ENCODE results near the gene LRPAP1. TPM values are rescaled to one million over a fixed set of nuclear protein-coding genes. Genes with fewer than 3 reads are reported as not detected.
"Not testable (repeated sequence)": the region's sequence is repeated elsewhere in the genome, so short reads cannot be mapped to it uniquely, and the experiment has no call there.

The LRPAP1 gene
- total RNA-seq, 1 experiment from 2014 or later, result 90.8 TPM

GRCh38 chr4:3578052-3578451 is 45.8 kb upstream of the LRPAP1 start:
- H3K27me3 Mint-ChIP-seq (ENCODE audit: low read depth); H3K4me1 Mint-ChIP-seq; ATAC-seq; H3K4me3 Mint-ChIP-seq; CTCF ChIA-PET; H3K36me3 Mint-ChIP-seq; H3K27ac Mint-ChIP-seq; DNase-seq (ENCODE audit: low spot score); H3K9me3 Mint-ChIP-seq; POLR2A ChIA-PET: not testable (repeated sequence)

DNA sequence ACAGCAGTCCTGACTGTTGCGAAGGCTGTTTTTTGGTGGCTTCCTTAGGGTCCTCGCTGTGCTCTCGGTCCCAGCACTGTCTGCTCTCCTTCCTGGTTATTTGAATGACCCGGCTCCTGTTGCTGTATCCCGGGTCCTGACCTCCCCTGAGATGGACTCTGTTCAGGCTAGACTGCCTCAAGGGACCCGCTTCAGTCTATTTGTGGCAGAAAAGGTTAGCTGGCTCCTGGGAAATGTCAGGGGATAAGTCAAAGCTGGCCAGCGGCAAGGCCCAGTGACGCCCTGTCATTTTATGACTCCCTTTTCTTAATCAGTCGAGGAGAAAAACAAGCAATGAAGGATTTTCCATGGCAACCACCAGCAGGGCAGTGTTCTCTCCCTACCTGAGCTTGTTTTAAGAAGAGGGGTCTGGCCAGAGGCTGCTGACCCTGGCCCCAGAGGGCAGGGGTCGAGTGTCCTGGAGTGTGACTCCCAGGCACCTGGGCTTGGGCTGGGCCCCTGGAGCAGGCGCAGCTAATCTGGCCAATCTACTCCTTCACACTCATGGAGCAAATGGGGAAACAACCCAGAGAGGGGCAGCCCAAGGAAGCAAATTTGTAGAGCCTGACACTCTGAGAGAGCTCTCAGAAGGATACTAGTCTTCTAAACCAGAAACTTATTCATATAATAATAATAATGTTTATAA is 45.1 kb upstream of the LRPAP1 start:
- POLR2A ChIA-PET; H3K36me3 Mint-ChIP-seq; CTCF ChIA-PET; H3K4me1 Mint-ChIP-seq; ATAC-seq; DNase-seq (ENCODE audit: low spot score); H3K27me3 Mint-ChIP-seq (ENCODE audit: low read depth); H3K9me3 Mint-ChIP-seq; H3K4me3 Mint-ChIP-seq; H3K27ac Mint-ChIP-seq: not testable (repeated sequence)

DNA sequence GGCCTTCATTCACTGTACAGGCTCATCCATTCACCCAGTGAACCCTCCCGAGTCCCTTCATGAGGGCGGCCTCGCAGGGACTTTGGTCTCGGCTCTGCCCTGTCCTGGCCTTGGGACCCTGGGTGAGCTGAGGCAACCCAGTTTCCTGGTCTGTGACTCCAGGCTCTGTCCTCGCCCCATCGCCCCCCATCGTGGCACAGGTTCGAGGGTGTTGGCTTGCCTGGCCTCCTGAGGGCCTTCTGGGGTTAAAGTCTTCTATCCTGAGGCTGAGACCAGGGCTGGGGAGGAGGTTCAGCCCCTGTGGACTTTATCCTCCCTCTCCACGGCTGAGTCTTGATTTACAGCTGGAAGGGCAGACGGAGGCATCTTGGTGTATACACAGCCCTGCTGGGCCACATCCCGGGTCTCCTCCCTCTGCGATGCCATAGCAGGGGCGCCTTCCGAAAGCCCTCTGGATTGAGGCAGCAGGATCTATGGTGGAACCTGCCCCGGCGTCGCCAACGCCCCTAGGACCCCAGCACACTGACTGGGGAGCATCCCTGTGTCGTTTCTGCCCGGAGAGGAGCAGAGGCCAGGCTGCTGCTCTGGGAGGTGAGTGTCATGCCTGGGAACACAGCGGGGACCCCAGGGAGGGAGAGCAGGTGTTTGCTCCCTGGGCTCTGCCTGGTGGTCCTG is 44.4 kb upstream of the LRPAP1 start:
- H3K27me3 Mint-ChIP-seq (ENCODE audit: low read depth); ATAC-seq; CTCF ChIA-PET: not testable (repeated sequence)

GRCh38 chr4:3575426-3576369 is 43.5 kb upstream of the LRPAP1 start:
- ATAC-seq, H3K36me3 Mint-ChIP-seq, CTCF ChIA-PET: not testable (repeated sequence)

More for the DNA sequence above, 44.4 kb upstream of the LRPAP1 start:
- H3K4me1 Mint-ChIP-seq; H3K4me3 Mint-ChIP-seq; POLR2A ChIA-PET; H3K36me3 Mint-ChIP-seq; H3K27ac Mint-ChIP-seq; H3K9me3 Mint-ChIP-seq; DNase-seq (ENCODE audit: low spot score): not testable (repeated sequence)

DNA sequence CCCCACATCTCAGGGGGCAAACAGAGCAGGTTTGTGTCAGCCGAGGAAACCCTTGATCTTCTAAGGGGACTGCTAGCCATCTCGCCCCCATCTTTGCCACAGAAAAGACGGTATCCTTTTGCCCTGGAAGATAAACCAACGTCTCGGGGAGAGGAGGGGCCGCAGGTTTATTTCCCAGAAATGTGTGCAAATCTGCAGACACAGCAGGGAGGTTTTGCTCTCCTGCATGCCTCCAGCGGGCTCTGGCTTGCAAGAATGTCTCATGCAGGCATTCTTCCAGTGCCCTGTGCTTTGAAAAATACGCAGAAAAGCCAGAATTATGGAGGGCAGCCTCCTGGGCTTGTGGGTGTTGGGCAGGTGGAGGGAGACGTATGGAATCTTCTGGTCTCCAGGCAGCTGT is 42.6 kb upstream of the LRPAP1 start:
- H3K9me3 Mint-ChIP-seq; POLR2A ChIA-PET; H3K36me3 Mint-ChIP-seq; H3K4me3 Mint-ChIP-seq; ATAC-seq; DNase-seq (ENCODE audit: low spot score); H3K4me1 Mint-ChIP-seq; CTCF ChIA-PET; H3K27ac Mint-ChIP-seq; H3K27me3 Mint-ChIP-seq (ENCODE audit: low read depth): not testable (repeated sequence)

More at GRCh38 chr4:3575426-3576369, 43.5 kb upstream of the LRPAP1 start:
- H3K27me3 Mint-ChIP-seq (ENCODE audit: low read depth); H3K4me3 Mint-ChIP-seq; DNase-seq (ENCODE audit: low spot score); H3K4me1 Mint-ChIP-seq; H3K9me3 Mint-ChIP-seq; H3K27ac Mint-ChIP-seq; POLR2A ChIA-PET: not testable (repeated sequence)

GRCh38 chr4:3574346-3574745 is 42.1 kb upstream of the LRPAP1 start:
- DNase-seq (ENCODE audit: low spot score); H3K27ac Mint-ChIP-seq; H3K36me3 Mint-ChIP-seq; H3K4me3 Mint-ChIP-seq; POLR2A ChIA-PET; ATAC-seq; H3K9me3 Mint-ChIP-seq; CTCF ChIA-PET; H3K27me3 Mint-ChIP-seq (ENCODE audit: low read depth); H3K4me1 Mint-ChIP-seq: not testable (repeated sequence)

DNA sequence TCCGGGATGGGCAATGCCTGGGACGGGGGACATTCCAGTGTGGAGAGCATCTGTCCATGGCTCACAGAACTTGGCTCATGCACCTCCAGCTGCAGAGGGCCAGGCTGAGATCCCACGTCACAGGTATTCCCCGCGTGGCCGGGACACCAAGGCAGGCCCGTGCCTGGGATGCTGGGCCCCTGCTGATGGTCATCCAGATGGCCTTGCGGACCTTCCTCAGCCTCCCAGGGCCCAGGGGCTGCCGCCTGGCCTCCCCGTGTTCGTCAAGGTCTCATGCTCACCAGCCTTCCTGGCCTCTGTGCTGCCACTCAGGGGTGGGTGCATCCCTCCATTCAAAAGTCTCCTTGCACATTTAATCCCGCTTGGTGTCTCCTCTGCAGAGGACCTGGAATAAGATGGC is 40.9 kb upstream of the LRPAP1 start:
- Mint-ChIP-seq H3K9me3 (no peaks in the 10 kb centered on the region), H3K27ac (no peak overlapping the region), H3K4me3 (no peak overlapping the region), H3K27me3 (ENCODE audit: low read depth) (no peaks in the 10 kb centered on the region; the same call in 1 of the 2 replicates), H3K36me3 (no peaks in the 10 kb centered on the region), H3K4me1 (no peaks in the 10 kb centered on the region; the same call in 1 of the 2 replicates)
- DNase-seq (ENCODE audit: low spot score) (no peak), ATAC-seq (no peak)
- POLR2A ChIA-PET, result no interaction called here
- CTCF ChIA-PET, result interaction anchor here (0.6 to 1.1 kb wide), 4 partner anchors 10 to 175 kb away, joined by 3 to 5 read pairs (median 3); no protein-coding TSS in a partner anchor
- TF ChIP-seq, protein P1, sequence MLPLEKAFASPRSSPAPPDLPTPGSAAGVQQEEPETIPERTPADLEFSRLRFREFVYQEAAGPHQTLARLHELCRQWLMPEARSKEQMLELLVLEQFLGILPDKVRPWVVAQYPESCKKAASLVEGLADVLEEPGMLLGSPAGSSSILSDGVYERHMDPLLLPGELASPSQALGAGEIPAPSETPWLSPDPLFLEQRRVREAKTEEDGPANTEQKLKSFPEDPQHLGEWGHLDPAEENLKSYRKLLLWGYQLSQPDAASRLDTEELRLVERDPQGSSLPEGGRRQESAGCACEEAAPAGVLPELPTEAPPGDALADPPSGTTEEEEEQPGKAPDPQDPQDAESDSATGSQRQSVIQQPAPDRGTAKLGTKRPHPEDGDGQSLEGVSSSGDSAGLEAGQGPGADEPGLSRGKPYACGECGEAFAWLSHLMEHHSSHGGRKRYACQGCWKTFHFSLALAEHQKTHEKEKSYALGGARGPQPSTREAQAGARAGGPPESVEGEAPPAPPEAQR (CRISPR knock-in tag; IDR thresholded peaks at IDR 0.05), result no peak
- TF ChIP-seq ZNF671 (CRISPR knock-in tag; IDR thresholded peaks at IDR 0.05) (no peak), EMX1 (CRISPR knock-in tag; IDR thresholded peaks at IDR 0.05) (no peak), GABPB1 (CRISPR knock-in tag; IDR thresholded peaks at IDR 0.05) (no peak), GRHL2 (CRISPR knock-in tag; IDR thresholded peaks at IDR 0.05; ENCODE audit: insufficient replicate concordance, severe bottlenecking) (no peak), GTF2I (CRISPR knock-in tag; conservative IDR thresholded peaks at IDR 0.05) (no peak), SMAD3 (CRISPR knock-in tag; IDR thresholded peaks at IDR 0.05; ENCODE audit: borderline replicate concordance) (no peak), TCF7 (CRISPR knock-in tag; IDR thresholded peaks at IDR 0.05; ENCODE audit: low read depth) (no peak), IRF2 (CRISPR knock-in tag; IDR thresholded peaks at IDR 0.05; ENCODE audit: borderline replicate concordance, low read depth) (no peak), NR2C2 (CRISPR knock-in tag; IDR thresholded peaks at IDR 0.05) (no peak)
- TF ChIP-seq, protein P2, sequence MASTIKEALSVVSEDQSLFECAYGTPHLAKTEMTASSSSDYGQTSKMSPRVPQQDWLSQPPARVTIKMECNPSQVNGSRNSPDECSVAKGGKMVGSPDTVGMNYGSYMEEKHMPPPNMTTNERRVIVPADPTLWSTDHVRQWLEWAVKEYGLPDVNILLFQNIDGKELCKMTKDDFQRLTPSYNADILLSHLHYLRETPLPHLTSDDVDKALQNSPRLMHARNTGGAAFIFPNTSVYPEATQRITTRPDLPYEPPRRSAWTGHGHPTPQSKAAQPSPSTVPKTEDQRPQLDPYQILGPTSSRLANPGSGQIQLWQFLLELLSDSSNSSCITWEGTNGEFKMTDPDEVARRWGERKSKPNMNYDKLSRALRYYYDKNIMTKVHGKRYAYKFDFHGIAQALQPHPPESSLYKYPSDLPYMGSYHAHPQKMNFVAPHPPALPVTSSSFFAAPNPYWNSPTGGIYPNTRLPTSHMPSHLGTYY (CRISPR knock-in tag; IDR thresholded peaks at IDR 0.05), result no peak
- TF ChIP-seq, protein P3, sequence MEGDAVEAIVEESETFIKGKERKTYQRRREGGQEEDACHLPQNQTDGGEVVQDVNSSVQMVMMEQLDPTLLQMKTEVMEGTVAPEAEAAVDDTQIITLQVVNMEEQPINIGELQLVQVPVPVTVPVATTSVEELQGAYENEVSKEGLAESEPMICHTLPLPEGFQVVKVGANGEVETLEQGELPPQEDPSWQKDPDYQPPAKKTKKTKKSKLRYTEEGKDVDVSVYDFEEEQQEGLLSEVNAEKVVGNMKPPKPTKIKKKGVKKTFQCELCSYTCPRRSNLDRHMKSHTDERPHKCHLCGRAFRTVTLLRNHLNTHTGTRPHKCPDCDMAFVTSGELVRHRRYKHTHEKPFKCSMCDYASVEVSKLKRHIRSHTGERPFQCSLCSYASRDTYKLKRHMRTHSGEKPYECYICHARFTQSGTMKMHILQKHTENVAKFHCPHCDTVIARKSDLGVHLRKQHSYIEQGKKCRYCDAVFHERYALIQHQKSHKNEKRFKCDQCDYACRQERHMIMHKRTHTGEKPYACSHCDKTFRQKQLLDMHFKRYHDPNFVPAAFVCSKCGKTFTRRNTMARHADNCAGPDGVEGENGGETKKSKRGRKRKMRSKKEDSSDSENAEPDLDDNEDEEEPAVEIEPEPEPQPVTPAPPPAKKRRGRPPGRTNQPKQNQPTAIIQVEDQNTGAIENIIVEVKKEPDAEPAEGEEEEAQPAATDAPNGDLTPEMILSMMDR (IDR thresholded peaks at IDR 0.05), result no peak
